Fibroblast of the conjunctiva (primary cell): ENCODE results near the gene SND1.

ENCODE experiments used
- DNase-seq: peaks from one replicate; pipeline ENCODE4 v3.0.0-alpha.2; 2010; ENCODE audit warnings: low read depth

SND1 gene

DNA sequence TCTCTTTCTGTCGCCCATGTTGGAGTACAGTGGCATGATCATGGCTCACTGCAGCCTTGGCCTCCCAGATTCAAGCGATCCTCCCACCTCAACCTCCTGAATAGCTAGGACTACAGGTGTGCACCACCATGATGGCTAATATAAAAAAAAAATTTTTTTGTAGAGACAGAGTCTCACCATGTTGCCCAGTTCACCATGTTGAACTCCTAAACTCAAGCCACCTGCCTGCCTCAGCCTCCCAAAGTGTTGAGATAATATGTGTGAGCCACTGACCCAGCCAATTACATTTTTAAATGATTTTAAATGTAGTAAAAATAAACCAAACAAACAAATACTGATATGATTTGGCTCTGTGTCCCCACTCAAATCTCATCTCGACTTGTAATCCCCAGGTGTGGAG is 487.4 kb downstream of the SND1 start:
- DNase-seq: no peak

DNA sequence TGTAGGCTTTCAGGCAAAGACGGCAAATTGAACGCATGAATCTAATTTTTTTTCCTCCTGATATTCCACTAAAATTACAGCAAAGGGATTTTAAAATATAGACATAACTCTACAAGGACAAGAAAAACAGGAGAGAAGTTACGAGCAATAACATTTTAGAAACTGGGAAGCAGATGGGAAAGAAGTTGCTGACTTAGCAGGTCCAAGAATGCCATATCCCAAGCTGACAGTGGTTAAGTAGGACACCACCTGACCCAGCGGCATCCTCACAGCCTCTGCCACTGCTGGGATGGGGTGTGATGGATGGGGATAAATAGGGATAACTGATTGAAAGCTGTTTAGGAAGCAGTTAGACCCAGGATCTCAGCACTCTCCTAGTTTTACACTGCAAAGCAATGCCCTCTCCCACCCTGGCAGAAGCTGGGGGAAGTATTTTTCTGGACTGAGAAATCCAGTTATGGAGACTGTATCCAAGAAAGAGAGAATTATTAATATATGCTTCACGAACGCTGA is 489.7 kb downstream of the SND1 start:
- DNase-seq: no peak
